Natural killer cell treated with Interleukin-12 subunit alpha and Interleukin-12 subunit beta and Interleukin-15 and Interleukin-18, amount 100 ng/mL, for 72 hours (primary cell): Measurements from ENCODE around the gene AKNAD1. TPM values are rescaled to one million over a fixed set of nuclear protein-coding genes. Genes with fewer than 3 reads are reported as not detected.

ENCODE experiments used
- ATAC-seq, 2 donors: fragments of 150-1000 bp; cut with Tn5 transposase in 1 of 2; sonication (Bioruptor Pico), chemical (Tn5 transposase) in 1 of 2; 2 replicates each; pipeline ENCODE4 v1.10.0; 2021
- DNase-seq: peaks from one replicate; pipeline ENCODE4 v3.0.0; 2022; ENCODE audit warnings: low spot score
- H3K27ac Mint-ChIP-seq, 2 donors: 1 replicate in 1 of 2; 2 replicates in 1 of 2; pipeline ENCODE4 v1.8.0; 2022; ENCODE audit warnings: mixed read lengths in 2 of 2, mild to moderate bottlenecking in 1 of 2, moderate library complexity in 1 of 2
- H3K27me3 Mint-ChIP-seq, 2 donors: 1 replicate in 1 of 2; 2 replicates in 1 of 2; pipeline ENCODE4 v1.8.0; 2022; ENCODE audit warnings: mixed read lengths in 2 of 2
- H3K36me3 Mint-ChIP-seq: one replicate; pipeline ENCODE4 v1.8.0; 2022; ENCODE audit warnings: mixed read lengths
- H3K4me1 Mint-ChIP-seq, 2 donors: 1 replicate in 1 of 2; 2 replicates in 1 of 2; pipeline ENCODE4 v1.8.0; 2022; ENCODE audit warnings: low read depth in 2 of 2, mixed read lengths in 2 of 2, mild to moderate bottlenecking in 1 of 2
- H3K4me3 Mint-ChIP-seq: one replicate; pipeline ENCODE4 v1.8.0; 2022; ENCODE audit warnings: mixed read lengths
- H3K9me3 Mint-ChIP-seq: 2 replicates; pipeline ENCODE4 v1.8.0; 2022; ENCODE audit warnings: mixed read lengths
- total RNA-seq, 2 donors: library from RNA; stranded (reverse); gene quantifications; one replicate each; pipeline ENCODE4 v1.2.3, GENCODE V29; 2022

Gene AKNAD1
- total RNA-seq, 2 donors from 2014 or later, result not detected

DNA sequence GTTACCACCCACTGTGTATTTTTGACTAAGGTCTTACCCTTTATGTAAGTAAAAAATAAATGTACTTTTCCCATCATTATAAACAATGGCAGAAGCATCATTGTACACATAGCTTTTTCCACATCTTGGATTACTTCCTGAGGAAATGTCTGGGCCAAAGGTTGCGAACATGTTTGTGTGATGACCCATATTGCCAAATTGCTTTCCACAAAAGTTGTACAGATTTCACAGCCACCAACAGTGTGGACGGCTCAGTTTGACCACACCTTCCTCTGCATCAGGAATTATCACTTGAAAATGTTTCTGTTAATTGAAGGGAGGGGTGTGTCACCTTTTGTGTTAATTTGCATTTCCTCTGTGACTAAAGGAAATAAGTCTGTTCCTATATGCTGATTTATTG lies 25.7 kb downstream of the AKNAD1 start:
- ATAC-seq (peak in 1 of 2 donors; percentile 24), DNase-seq (no peak)
- Mint-ChIP-seq H3K4me3 (no peak overlapping the region), H3K27ac (peak overlapping the region; percentile 30 to 31), H3K36me3 (no peaks in the 10 kb centered on the region), H3K9me3 (no peaks in the 10 kb centered on the region), H3K4me1 (peaks cover 10 to 12% of the 10 kb centered on the region in 2 donors), H3K27me3 (no peaks in the 10 kb centered on the region)

DNA sequence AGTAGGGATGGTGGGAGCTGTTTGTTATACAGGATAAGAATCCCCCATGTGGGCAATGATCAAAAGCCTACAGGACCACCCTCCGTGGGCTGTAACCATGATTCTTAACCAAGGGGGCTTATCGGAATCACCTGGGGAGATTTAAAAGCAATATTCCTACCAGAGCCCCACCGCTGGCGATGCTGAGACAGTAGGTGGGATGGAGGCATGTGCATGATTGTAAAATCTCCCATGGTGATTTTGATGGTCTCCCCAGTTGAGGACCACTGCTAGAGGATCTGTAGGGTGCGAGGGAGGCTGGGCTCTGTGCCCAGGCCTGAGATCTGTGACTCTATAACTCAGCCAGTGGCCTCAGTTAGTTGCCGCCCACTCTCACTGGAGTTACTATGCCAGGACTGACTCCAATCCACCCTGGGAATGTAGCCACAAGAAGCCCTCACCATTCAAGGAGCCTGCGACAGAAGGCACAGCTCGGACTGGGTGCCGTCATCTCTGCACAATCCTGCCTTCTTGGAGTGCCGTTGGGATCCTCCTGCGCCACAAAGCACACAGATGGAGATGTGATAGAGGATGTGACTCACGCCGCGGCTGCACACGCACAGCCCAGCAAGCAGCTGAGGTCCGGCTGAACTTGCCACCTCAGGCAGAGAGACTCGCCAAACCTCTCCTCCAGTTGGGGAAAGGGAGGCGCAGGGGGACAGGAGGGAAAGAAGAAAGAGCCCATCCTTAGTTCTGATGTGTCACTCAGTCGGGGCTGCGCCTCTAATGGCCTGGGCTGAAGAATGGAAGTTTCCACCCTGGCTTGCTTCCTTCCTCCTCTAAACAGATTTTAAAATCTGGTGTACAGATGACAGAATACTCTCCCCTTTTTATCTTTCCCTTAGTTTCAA lies 26.5 kb downstream of the AKNAD1 start:
- DNase-seq (no peak), ATAC-seq (peak in 1 of 2 donors; percentile 59)
- Mint-ChIP-seq H3K4me3 (no peak overlapping the region), H3K4me1 (peaks cover 10 to 12% of the 10 kb centered on the region in 2 donors), H3K9me3 (no peaks in the 10 kb centered on the region), H3K36me3 (no peaks in the 10 kb centered on the region), H3K27me3 (no peaks in the 10 kb centered on the region), H3K27ac (peak overlapping the region; percentile 31 to 48)

DNA sequence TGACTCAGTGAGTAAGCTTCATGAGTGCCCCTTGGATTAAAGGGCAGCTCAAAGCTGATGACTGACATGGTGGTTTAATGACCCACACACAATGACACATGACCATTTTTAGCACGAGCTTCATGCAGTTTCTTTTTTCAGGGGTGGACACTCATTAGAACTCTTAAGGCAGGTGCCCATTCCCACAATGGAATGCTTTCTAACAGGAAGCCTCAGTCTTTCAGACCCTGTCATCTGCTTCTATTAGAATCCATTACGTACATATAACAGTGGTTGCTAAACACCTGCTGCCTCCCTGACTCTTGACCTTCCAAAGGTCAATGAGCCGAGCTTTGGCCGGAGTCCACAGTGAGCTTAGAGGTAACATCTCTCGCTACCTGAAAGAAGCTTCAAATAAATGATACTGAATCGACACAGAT lies 27.4 kb downstream of the AKNAD1 start:
- Mint-ChIP-seq H3K9me3 (no peaks in the 10 kb centered on the region), H3K36me3 (no peaks in the 10 kb centered on the region), H3K27ac (no peak overlapping the region), H3K4me3 (no peak overlapping the region), H3K27me3 (no peaks in the 10 kb centered on the region), H3K4me1 (peaks cover 10 to 12% of the 10 kb centered on the region in 2 donors)
- ATAC-seq, result no peak
- no peak for DNase-seq

DNA sequence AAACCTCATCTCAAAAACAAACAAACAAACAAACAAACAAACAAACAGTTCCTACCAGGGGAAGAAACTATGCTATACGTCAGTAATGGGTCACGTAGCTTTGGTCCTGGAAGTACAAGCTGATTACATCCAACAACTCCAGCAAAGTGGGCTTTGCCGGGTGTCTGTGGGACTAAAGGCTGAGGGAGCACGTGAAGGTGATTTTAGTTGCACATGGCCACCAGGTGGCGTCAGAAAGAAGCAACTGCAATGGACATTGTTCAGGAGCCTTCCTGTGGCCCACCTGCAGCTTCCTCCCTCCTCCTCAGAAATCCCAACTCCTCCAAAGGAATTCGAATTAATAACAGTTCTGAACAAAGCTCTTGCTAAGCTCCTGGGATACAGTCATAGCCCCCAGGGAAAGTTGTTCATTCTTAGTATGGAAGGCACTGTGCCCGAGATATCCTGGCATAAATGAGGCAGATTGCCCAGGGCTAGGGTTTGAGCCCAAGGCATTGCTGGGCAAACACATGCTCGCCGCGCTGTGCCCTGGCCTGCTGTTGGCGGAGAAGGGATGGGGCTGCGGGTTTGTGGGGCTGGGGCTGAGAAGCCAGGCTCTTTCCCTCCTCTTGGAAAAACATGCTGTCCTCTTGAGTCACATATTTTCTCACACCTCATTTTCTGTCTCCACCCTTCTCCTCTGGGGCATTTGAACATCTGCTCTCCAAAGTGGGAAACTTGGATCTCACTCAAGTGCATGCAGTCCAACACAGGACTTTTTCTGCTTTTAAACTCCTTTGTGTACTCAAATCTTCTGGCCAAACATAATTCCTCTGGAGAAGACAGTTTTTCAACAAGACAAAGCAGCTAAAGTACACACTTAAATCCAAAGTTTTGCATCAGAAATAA lies 28.6 kb downstream of the AKNAD1 start:
- peak; percentile 76 for DNase-seq
- no peaks in the 10 kb centered on the region for H3K9me3 Mint-ChIP-seq
- H3K36me3 Mint-ChIP-seq, result no peaks in the 10 kb centered on the region
- H3K27me3 Mint-ChIP-seq, result peaks cover 0 to 2% of the 10 kb centered on the region in 2 donors
- peaks cover 10 to 12% of the 10 kb centered on the region in 2 donors for H3K4me1 Mint-ChIP-seq
- no peak overlapping the region for H3K27ac Mint-ChIP-seq
- no peak overlapping the region for H3K4me3 Mint-ChIP-seq
- peak; percentile 57 to 69 for ATAC-seq

DNA sequence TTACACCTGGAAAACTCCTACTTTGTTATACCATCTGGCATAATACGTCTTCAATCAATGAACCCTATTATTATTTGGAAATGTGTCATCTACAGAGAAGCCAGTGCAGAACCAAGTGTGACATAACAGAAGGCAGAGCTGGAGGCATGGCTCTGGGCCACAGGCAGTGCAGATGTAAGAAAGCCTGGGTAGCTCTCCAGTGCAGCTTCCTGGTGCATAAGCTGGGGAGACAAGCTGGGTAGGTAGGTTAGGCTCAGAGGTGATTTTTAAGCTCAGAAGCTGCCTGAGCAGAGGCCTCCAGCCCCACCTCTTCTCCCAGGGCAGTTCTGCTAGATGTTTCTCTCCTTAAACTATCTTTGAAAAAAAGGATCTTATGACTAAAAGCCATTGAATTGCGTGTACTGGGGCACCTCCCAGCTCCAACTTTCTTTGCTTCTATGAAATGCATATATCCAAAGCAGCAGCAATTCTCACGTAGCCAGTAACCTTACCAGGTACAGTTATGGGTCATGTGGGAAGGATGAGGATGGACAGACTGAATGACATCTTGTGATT lies 30.7 kb downstream of the AKNAD1 start:
- H3K4me3 Mint-ChIP-seq, result no peak overlapping the region
- H3K36me3 Mint-ChIP-seq, result no peaks in the 10 kb centered on the region
- H3K27me3 Mint-ChIP-seq, result peaks cover 0 to 8% of the 10 kb centered on the region in 2 donors
- DNase-seq (no peak), ATAC-seq (no peak)
- no peak overlapping the region for H3K27ac Mint-ChIP-seq
- H3K9me3 Mint-ChIP-seq, result no peaks in the 10 kb centered on the region
- peaks cover 3 to 6% of the 10 kb centered on the region in 2 donors for H3K4me1 Mint-ChIP-seq

DNA sequence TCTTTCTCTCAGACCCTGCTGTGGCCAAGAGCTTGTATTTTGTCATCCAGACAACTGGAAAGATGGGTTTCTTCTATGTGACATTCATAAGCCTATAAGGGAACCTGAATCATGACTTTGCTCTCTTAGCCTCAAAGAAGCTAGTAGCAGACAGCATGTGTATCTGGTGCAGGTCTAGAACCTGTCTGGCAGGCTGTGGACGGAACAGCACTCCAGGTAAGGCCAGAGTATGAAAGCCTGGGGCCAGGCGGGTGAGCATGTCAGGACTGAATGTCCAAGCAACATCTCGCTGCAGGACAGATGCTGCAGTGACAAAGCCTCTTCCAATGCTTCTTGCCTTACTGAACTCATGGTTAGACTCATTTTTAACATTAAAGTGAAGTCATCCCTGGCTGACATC lies 32.8 kb downstream of the AKNAD1 start:
- peaks cover 0 to 4% of the 10 kb centered on the region in 2 donors for H3K4me1 Mint-ChIP-seq
- no peak overlapping the region for H3K4me3 Mint-ChIP-seq
- DNase-seq, result no peak
- H3K27ac Mint-ChIP-seq, result no peak overlapping the region
- H3K9me3 Mint-ChIP-seq, result no peaks in the 10 kb centered on the region
- peaks cover 4 to 8% of the 10 kb centered on the region in 2 donors for H3K27me3 Mint-ChIP-seq
- H3K36me3 Mint-ChIP-seq, result no peaks in the 10 kb centered on the region
- no peak for ATAC-seq

DNA sequence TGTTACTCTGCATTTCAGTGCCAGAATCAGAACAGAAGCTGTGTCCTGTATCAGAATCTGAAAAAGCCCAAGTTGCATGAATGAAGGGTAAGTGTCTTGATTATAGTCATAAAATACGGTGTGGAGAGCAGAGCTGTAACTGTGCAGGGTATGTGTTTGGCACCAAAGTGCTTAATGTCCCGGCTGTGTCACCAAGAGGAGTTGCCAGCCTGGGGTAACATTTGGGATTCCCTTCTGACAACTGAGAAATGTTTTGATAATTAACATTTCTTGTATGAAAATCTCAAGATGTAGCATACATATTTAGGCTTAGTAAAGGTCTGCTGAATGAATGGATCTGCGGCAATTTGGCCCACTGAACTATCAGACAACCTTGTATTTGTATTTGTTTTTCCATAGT lies 33.3 kb downstream of the AKNAD1 start:
- DNase-seq (no peak), ATAC-seq (no peak)
- Mint-ChIP-seq H3K9me3 (no peaks in the 10 kb centered on the region), H3K4me3 (no peak overlapping the region), H3K27ac (no peak overlapping the region), H3K36me3 (no peaks in the 10 kb centered on the region), H3K4me1 (peaks cover 0 to 4% of the 10 kb centered on the region in 2 donors), H3K27me3 (peaks cover 4 to 8% of the 10 kb centered on the region in 2 donors)

DNA sequence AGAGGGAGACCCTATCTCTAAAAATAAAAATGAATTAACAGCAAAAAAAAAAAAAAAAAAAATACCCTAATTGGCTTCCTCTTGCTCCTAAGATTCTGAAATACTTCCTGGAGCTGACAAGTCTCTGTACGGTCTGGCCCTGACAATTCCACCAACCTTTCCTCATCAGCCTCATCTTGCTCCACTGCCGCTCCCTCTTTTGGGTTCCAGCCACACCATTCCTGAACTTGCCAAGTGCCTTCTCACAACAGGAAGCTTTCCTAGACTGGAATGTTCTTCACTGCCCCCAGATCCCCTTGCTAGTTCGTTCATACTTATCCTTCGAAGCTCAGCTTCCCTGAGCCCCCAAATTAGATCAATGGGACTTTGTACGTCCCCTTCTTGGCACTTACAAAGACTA lies 37.0 kb downstream of the AKNAD1 start:
- peaks cover 4 to 8% of the 10 kb centered on the region in 2 donors for H3K27me3 Mint-ChIP-seq
- no peaks in the 10 kb centered on the region for H3K9me3 Mint-ChIP-seq
- H3K4me1 Mint-ChIP-seq, result peaks cover 0 to 4% of the 10 kb centered on the region in 2 donors
- no peak overlapping the region for H3K4me3 Mint-ChIP-seq
- H3K36me3 Mint-ChIP-seq, result no peaks in the 10 kb centered on the region
- H3K27ac Mint-ChIP-seq, result no peak overlapping the region
- ATAC-seq, result no peak
- no peak for DNase-seq

DNA sequence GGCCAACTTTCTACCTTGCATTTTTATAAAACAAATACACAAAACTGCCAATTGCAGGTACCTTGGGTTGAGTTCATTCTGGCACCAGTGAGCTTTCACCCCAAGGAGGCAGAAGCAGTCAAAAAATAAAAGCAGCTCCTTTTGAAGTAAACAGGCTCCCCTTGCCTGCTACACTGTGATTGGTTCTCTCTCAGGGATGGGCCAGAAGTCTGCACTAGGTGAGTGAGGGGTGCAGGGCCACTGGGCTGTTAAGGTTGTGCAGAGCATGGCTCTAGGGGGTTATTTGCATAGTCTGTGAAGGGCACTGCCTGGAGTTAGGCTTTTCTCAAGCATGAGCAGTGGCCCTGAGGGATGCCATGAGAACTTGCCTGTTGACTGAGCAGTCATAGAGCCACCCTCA lies 39.1 kb downstream of the AKNAD1 start:
- Mint-ChIP-seq H3K4me1 (peaks cover 0 to 4% of the 10 kb centered on the region in 2 donors), H3K27me3 (peaks cover 4% of the 10 kb centered on the region in 2 donors), H3K4me3 (no peak overlapping the region), H3K27ac (no peak overlapping the region), H3K9me3 (no peaks in the 10 kb centered on the region), H3K36me3 (no peaks in the 10 kb centered on the region)
- DNase-seq (no peak), ATAC-seq (no peak)

DNA sequence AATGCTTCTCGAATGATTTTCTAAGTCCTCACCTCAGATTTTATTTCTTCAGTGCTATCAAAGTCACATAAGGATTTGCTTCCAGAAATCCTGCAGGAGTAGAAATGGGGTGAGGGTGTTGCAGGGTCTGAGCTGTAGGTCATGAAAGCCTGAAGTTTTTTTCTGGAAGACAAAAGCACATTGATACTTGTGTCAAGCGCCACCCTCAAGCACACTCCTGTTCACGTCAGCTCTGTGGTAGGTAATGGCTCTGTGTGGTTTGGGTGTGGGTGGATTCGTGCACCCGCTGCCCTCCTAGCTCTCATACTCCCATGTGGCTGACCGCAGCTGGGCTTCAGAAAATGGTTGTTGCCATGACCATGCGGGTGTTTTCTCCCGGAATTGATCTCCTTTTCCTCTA lies 39.9 kb downstream of the AKNAD1 start:
- Mint-ChIP-seq H3K27ac (no peak overlapping the region), H3K27me3 (peaks cover under 1 to 4% of the 10 kb centered on the region in 2 donors), H3K9me3 (no peaks in the 10 kb centered on the region), H3K4me3 (no peak overlapping the region), H3K4me1 (no peaks in the 10 kb centered on the region), H3K36me3 (no peaks in the 10 kb centered on the region)
- DNase-seq (no peak), ATAC-seq (peak in 1 of 2 donors; percentile 43)

DNA sequence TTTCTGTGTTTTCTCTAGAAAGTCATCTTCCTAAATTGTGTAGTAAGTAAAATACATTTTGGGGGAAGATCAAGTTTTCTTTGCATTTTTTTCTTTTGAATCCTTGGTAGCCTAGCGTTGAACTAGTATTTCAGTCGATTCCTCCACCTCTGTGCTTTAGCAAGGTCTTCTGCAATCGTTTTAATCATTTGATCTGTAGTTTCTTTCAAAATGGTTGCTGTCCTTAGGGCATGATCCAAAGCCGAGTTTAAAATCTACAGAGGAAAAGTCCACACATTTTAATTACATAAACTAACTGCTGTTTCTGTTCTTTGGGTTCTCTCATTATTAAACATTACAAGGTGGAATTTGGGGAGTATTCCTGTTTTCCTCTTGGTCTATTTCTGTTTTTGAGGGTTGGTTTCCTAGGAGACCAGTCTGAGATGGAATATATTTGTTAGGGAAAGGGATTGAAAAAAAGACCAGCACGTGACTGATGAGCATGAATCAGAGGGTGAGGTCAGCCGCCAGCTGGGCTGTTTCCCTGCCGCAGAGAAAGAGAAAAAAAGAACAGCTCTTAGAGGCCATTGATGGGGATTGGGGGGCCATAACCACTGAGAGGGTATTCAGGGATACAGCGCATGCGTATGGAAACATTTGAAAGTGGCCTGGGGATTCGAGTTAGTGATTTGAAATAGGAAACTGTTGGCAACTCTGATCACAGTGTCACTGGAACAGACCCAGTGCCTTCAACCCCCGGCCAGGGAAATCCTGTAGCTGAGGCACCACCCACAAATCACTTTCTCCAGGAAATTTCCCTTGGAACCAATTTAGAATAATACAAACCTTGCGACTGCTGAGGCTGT lies 40.6 kb downstream of the AKNAD1 start:
- Mint-ChIP-seq H3K27ac (no peak overlapping the region), H3K4me1 (no peaks in the 10 kb centered on the region), H3K4me3 (no peak overlapping the region), H3K9me3 (no peaks in the 10 kb centered on the region), H3K36me3 (no peaks in the 10 kb centered on the region), H3K27me3 (peaks cover 0 to 4% of the 10 kb centered on the region in 2 donors)
- DNase-seq, result no peak
- ATAC-seq, result no peak

DNA sequence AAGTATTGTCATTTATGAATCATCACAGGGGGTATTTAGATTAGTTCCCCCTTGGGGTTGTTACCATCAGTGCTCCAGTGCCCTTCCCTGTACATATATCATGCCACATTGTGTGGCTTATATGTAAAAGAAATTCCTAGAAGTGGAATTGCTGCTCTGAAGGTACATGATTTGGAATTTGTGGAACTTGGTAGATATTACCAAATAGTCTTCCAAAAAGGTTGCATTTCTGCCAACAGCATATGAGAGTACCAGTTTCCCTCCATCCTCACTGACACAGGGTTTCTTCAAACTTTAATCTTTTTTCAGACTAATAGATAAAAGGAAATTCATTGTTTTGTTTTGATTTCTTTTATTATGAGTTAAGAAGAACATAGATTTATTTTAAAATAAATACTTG lies 41.3 kb downstream of the AKNAD1 start:
- Mint-ChIP-seq H3K4me1 (no peaks in the 10 kb centered on the region), H3K27me3 (peaks cover 0 to 4% of the 10 kb centered on the region in 2 donors), H3K36me3 (no peaks in the 10 kb centered on the region), H3K4me3 (no peak overlapping the region), H3K9me3 (no peaks in the 10 kb centered on the region), H3K27ac (no peak overlapping the region)
- DNase-seq, result no peak
- ATAC-seq, result no peak
